Iris pigment epithelial cell (primary cell): ENCODE measurements around the gene SETBP1.

Experiments used
- DNase-seq: peaks from one replicate; pipeline ENCODE4 v3.0.0-alpha.2; 2011; ENCODE audit warnings: low read depth

SETBP1 gene

DNA sequence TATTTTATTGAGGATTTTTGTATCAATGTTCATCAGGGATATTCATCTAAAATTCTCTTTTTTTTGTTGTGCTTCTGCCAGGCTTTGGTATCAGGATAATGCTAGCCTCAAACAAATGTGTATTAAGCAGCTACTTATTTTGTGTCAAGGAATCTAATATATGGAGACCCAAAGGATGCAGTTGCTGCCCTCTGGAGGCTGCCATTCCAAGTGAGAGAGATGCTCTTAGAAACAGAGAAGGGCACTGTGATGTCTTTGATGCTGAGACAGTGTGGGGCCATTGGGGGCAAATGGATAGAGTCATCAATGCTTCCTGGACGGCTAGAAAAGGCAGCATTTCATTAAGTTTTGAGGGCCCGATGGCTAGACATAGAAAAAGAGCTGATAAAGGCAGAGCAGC is 292.6 kb downstream of the SETBP1 start:
- peak; percentile 12 for DNase-seq

DNA sequence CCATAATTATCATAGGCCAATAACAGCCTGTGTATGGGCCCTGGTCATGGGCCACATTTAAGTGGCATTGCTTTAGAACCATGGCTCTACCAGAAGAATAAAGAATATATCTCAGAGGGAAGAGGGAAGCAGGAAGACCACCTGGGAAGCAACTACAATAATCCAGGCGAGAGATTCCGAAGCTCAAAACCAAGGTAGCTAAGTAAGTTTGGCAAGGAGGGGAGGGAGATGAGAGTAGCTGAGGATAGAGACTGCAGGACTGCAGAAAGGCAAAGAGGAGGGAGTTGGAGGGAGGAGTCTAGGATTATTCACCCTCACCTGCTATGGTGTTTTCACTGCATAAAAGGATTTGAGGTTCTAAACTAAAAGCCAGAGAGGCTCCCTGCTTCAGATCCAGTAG is 293.5 kb downstream of the SETBP1 start:
- DNase-seq: no peak

DNA sequence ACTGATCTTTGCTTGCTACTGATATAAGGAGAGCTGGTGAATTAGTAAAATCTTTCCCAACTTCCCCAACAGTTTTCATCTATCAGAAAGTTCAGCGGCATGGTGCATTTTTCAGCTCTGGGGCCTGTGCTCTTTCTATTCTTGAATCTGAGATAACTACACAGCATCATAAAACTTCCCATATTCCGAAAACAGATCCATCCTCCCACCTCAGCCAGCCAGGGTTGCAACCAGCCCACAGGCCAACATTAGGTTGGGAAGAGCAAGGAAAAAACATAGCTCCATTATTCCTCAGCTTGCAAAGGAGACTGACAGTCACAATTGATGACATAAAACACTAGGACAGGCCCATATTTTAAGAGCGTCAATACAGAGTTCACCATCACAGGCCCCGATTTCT is 297.2 kb downstream of the SETBP1 start:
- no peak for DNase-seq

DNA sequence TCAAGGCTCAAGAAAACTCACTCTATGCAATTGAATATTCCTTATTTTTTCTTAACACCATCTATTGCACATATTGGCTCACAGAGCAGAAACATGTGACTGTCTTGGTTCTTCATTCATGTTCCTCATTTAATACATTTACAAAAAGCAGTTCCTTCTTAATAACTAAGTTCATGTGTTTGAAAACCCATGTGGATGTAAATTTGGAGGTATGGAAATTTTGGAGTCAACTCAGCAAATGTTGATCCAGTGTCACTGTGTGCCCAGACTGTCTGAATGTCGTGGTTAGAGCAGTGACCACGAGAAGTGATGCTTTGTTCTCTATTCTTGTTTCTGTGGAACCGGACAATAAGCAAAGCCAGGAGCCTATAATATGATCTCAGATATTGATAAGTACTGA is 299.1 kb downstream of the SETBP1 start:
- DNase-seq: no peak

GRCh38 chr18:44981121-44981520 is 300.4 kb downstream of the SETBP1 start:
- no peak for DNase-seq

- peak; percentile 33 for DNase-seq
Observed at GRCh38 chr18:44986933-44987332, 306.2 kb downstream of the SETBP1 start.

DNA sequence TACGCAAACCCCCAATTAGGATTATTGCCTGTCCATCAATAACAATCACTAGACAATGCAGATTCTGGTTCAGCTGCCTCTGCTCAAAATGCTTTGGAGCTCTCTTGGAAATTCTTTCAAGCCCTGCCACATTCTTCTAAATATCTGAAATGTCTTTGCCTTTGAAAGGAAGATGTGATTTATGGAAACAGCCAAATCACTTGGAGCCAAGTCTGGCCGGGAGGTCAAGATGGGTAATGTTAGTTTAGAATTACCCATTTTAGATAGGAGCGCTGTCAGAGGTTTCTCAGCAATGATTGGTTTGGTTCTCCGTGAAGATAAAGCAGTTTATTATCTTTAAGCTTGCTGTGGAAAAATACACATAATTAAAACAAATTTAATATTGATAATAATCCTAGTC is 306.7 kb downstream of the SETBP1 start:
- DNase-seq: no peak

- DNase-seq: peak; percentile 17
Observed at GRCh38 chr18:44988821-44989587, 308.3 kb downstream of the SETBP1 start.

- DNase-seq: no peak
Observed at GRCh38 chr18:44996261-44996660, 315.6 kb downstream of the SETBP1 start.

GRCh38 chr18:44997174-44997573 is 316.5 kb downstream of the SETBP1 start:
- DNase-seq: no peak

GRCh38 chr18:44998360-44998759 is 317.7 kb downstream of the SETBP1 start:
- DNase-seq: no peak

GRCh38 chr18:45004546-45005080 is 323.9 kb downstream of the SETBP1 start:
- no peak for DNase-seq

- no peak for DNase-seq
Observed at GRCh38 chr18:45006934-45007333, 326.2 kb downstream of the SETBP1 start.

DNA sequence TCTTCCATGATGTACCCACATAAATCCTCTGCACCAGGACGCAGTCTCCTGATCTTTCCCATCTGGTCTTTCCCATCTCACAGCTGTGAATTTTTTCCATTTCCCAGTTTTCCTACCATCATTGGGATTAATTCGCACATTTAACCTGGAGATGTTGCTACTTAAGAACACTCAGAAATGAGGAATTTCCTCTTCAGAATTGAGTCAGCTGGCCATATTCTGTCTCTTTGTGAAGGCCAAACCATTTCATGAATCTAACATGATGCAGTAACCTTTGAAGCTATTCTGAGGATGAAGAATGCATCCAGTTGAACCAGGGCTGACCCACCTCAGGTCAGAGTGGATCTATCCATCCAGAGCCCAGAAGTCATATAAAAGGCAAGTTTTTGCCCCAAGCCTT is 326.8 kb downstream of the SETBP1 start:
- DNase-seq: no peak

- DNase-seq: no peak
Observed at GRCh38 chr18:45008694-45009413, 328.2 kb downstream of the SETBP1 start.

GRCh38 chr18:45009756-45010155 is 329.1 kb downstream of the SETBP1 start:
- DNase-seq: no peak

DNA sequence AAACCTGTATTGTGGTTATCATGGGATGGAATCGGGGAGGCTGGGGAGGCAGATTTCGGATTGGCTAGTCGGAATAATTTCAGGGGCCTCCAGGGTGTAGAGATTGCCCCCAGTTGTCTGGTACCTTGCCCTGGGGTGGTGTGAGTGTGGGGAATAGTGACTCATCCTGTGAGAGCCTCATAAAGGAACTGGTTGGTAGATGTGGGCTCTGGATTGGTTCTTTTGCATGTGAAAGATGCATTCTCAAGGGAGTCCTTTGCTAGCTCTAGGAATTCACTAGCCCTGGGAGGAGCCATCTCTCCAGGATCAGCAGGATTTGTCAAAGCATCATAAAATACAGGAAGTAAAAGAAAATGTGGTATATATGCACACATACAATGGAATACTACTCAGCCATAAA is 331.6 kb downstream of the SETBP1 start:
- DNase-seq: no peak

DNA sequence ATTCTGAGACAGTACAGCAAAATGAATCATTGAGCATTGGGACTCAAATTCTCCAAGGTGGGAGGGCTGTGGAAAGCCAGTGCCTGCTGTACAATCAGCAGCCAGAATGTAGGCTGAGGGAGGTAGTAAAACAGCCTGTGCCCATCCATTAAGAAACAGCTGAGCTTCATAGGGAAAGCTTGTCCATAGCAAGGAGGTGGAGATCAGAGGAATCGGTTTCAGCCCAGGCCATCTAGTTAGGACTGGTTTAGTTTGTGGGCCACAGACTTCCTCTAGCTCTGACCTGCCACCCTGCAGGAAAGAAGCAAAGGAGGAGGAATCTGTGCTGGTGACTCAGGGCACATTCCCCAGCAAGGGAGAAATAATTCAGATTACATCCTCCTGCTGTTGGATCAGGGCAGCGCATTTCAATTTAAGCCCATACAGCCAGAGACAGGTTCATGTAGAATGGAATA is 333.4 kb downstream of the SETBP1 start:
- DNase-seq: peak; percentile 83

- no peak for DNase-seq
Observed at GRCh38 chr18:45015788-45016128, 335.1 kb downstream of the SETBP1 start.

DNA sequence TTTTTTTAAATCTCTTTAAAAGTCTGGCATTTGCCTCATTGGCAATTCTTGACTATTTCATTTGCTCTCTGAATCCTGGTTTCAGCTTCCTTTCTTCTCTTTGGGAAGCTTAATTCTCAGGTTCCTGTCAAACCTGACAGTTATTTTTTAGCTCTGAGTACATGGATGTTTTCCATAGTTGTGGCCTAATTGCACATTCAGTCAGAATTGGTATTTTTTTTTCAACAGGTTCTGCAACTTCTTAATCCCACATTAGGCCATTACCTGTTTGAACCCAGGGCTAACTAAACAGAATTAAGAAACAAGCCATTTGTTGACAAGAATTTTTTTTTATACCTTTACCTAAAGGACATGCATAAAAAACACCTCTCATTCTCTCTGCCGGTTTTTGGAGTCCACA is 338.8 kb downstream of the SETBP1 start:
- no peak for DNase-seq

DNA sequence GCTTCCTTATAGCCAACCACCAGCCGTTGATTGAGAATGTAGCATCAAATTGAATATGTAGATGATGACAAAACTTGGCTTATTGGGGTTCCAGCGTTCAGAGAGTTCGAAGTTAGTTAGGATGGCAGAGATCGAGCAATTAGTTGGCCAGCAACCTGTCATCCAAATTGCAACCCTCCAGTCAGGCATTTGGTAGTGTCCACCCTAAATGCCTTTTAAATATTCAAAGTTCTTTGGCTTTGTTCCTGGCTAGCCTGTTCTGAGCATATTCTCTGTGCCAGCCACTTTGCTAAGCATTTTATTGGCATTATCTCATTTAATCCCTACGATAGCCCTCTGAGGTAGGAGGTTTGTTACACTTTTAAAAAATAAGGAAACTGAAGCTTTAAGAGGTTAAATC is 342.8 kb downstream of the SETBP1 start:
- no peak for DNase-seq

DNA sequence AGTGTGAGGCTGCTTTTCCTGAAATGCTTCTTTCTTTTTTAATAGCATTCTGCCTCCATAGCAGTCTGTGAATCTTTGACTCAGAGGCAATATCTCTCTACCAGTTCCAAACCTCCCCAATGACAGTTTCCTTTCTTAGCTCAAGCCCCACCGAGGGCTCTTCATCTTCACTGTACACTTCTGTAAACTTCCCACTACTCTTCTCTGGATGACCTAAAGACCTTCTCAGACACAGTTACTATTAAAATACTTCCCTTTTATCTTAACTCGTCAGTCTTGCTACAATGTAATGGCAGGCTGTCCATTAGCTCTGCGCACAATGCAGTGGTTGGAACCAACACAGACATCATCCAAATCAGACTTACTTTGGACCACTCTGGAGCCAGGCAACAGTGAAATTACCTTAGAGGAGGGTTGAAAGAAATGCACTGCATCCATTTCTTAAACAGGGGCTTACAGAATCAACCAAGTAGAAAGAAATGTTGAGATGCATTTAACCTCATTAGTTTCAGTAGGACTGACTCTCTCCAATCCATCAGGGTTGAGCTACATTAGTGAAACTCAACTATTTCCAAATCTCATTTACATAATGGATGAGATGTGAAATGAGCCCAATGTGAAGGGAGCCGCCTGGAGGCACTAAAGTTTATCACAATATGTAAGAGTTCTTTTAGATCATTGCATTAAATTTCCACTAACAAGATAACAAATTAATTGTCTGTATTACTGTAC is 343.8 kb downstream of the SETBP1 start:
- no peak for DNase-seq

GRCh38 chr18:45025089-45025450 is 344.4 kb downstream of the SETBP1 start:
- DNase-seq: no peak
